ENCODE measurements around the gene DENND2D. TPM values are rescaled to one million over a fixed set of nuclear protein-coding genes. Genes with fewer than 3 reads are reported as not detected.
A peak's percentile ranks its signal among the peaks of the same experiment; 100 is the strongest.

DENND2D gene
- polyA plus RNA-seq, 1 donor (not counting 4 experiments of a cell fraction or from before 2014, with no cell fraction given) = 7.8 TPM

DNA sequence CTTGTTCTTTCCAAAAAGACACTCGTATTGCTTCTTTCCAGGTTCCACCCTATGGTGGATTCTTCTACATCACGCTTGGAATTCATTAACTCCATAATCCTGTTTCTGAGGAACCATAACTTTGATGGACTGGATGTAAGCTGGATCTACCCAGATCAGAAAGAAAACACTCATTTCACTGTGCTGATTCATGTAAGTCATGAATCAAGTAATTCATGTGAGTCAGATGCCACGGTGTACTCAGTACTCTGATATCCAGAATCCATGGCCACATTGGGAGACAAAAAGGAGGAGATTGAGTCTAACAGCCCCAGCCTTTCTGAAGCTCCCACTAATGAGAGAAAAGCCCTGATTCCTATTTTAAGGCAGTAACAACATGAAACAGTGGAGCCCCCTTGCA lies 34.4 kb upstream of the DENND2D start:
- H2AFZ ChIP-seq (ENCODE audit: control insufficient read depth, low read length) = peak overlapping the region; percentile 11
- DNase-seq (ENCODE audit: low read depth, low spot score) = no peak
- no peaks in the 10 kb centered on the region for H3K9me1 ChIP-seq (ENCODE audit: control insufficient read depth, extremely low read depth, insufficient read depth, low read length)
- no peaks in the 10 kb centered on the region for H3K27me3 ChIP-seq (ENCODE audit: control insufficient read depth, extremely low read depth, insufficient read depth, low read length)
- FAIRE-seq = peak; percentile 83
- no peaks in the 10 kb centered on the region for H3K79me2 ChIP-seq (ENCODE audit: control insufficient read depth, insufficient read depth, low read length)
- H4K20me1 ChIP-seq (ENCODE audit: control insufficient read depth, extremely low read depth, insufficient read depth, low read length) = no peaks in the 10 kb centered on the region
- H3K4me3 ChIP-seq (ENCODE audit: control insufficient read depth in 2 of 3, extremely low read depth in 1 of 3, insufficient read depth in 2 of 3, low read depth in 1 of 3, low read length in 3 of 3) = no peak overlapping the region
- no peak overlapping the region for H3K9ac ChIP-seq (ENCODE audit: control insufficient read depth, extremely low read depth, insufficient read depth, low read length)
- dilution Hi-C loops (cut with MboI; ENCODE audit: extremely low pct_ligation_motif_present, low sequenced_read_pairs) = no loop called here
- no peaks in the 10 kb centered on the region for H3K9me3 ChIP-seq (ENCODE audit: control insufficient read depth, low read depth, low read length)
- no peak for TF ChIP-seq EZH2 (IDR thresholded peaks at IDR 0.05; ENCODE audit: low read length)
- TF ChIP-seq, protein P1, sequence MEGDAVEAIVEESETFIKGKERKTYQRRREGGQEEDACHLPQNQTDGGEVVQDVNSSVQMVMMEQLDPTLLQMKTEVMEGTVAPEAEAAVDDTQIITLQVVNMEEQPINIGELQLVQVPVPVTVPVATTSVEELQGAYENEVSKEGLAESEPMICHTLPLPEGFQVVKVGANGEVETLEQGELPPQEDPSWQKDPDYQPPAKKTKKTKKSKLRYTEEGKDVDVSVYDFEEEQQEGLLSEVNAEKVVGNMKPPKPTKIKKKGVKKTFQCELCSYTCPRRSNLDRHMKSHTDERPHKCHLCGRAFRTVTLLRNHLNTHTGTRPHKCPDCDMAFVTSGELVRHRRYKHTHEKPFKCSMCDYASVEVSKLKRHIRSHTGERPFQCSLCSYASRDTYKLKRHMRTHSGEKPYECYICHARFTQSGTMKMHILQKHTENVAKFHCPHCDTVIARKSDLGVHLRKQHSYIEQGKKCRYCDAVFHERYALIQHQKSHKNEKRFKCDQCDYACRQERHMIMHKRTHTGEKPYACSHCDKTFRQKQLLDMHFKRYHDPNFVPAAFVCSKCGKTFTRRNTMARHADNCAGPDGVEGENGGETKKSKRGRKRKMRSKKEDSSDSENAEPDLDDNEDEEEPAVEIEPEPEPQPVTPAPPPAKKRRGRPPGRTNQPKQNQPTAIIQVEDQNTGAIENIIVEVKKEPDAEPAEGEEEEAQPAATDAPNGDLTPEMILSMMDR (optimal IDR thresholded peaks at IDR 0.05 in 1 of 3, IDR thresholded peaks at IDR 0.05 in 1 of 3, conservative IDR thresholded peaks at IDR 0.05 in 1 of 3; ENCODE audit: extremely low read depth in 1 of 3, insufficient read depth in 2 of 3, low read length in 3 of 3) = no peak
- no peaks in the 10 kb centered on the region for H3K36me3 ChIP-seq (ENCODE audit: control insufficient read depth in 2 of 2, extremely low read depth in 1 of 2, insufficient read depth in 2 of 2, low read length in 2 of 2)
- H3K4me1 ChIP-seq (ENCODE audit: control insufficient read depth, extremely low read depth, insufficient read depth, low read length) = peaks cover 24% of the 10 kb centered on the region
- H3K27ac ChIP-seq (ENCODE audit: control insufficient read depth, insufficient read depth, low read length) = peak overlapping the region; percentile 64
- H3K4me2 ChIP-seq (ENCODE audit: control insufficient read depth, extremely low read depth, insufficient read depth, low read depth, low read length) = peak overlapping the region; percentile 75

DNA sequence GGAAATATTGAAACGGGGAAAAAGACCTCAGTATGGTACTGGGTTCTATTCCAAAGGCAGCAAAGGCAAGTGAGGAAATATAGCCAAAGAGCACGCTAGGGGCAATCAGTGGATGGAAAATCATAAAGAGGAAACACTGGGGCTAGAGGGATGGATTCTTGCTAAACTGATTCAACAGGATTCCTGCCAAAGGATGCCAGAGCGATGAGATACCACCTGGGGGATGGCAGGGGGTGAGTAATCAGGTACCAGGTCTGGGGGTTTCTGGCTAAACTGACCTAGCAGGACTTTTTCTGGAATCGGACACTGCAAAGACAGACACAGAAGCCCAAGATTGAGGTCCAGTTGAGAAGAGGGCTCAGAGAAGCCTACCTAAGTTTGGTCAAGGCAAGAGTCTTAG lies 33.8 kb upstream of the DENND2D start:
- peak overlapping the region; percentile 64 for H3K27ac ChIP-seq (ENCODE audit: control insufficient read depth, insufficient read depth, low read length)
- no peaks in the 10 kb centered on the region for H3K79me2 ChIP-seq (ENCODE audit: control insufficient read depth, insufficient read depth, low read length)
- dilution Hi-C loops (cut with MboI; ENCODE audit: extremely low pct_ligation_motif_present, low sequenced_read_pairs) = no loop called here
- H3K36me3 ChIP-seq (ENCODE audit: control insufficient read depth in 2 of 2, extremely low read depth in 1 of 2, insufficient read depth in 2 of 2, low read length in 2 of 2) = no peaks in the 10 kb centered on the region
- H3K9me1 ChIP-seq (ENCODE audit: control insufficient read depth, extremely low read depth, insufficient read depth, low read length) = no peaks in the 10 kb centered on the region
- H2AFZ ChIP-seq (ENCODE audit: control insufficient read depth, low read length) = no peak overlapping the region
- TF ChIP-seq, protein P1 (optimal IDR thresholded peaks at IDR 0.05 in 1 of 3, IDR thresholded peaks at IDR 0.05 in 1 of 3, conservative IDR thresholded peaks at IDR 0.05 in 1 of 3; ENCODE audit: extremely low read depth in 1 of 3, insufficient read depth in 2 of 3, low read length in 3 of 3) = no peak
- no peak for TF ChIP-seq EZH2 (IDR thresholded peaks at IDR 0.05; ENCODE audit: low read length)
- no peaks in the 10 kb centered on the region for H4K20me1 ChIP-seq (ENCODE audit: control insufficient read depth, extremely low read depth, insufficient read depth, low read length)
- FAIRE-seq (peak; percentile 94), DNase-seq (ENCODE audit: low read depth, low spot score) (no peak)
- no peaks in the 10 kb centered on the region for H3K9me3 ChIP-seq (ENCODE audit: control insufficient read depth, low read depth, low read length)
- no peak overlapping the region for H3K9ac ChIP-seq (ENCODE audit: control insufficient read depth, extremely low read depth, insufficient read depth, low read length)
- H3K4me2 ChIP-seq (ENCODE audit: control insufficient read depth, extremely low read depth, insufficient read depth, low read depth, low read length) = peak overlapping the region; percentile 75
- peak overlapping the region in 2 of 3 experiments; percentile 1 to 13 for H3K4me3 ChIP-seq (ENCODE audit: control insufficient read depth in 2 of 3, extremely low read depth in 1 of 3, insufficient read depth in 2 of 3, low read depth in 1 of 3, low read length in 3 of 3)
- H3K27me3 ChIP-seq (ENCODE audit: control insufficient read depth, extremely low read depth, insufficient read depth, low read length) = no peaks in the 10 kb centered on the region
- H3K4me1 ChIP-seq (ENCODE audit: control insufficient read depth, extremely low read depth, insufficient read depth, low read length) = peaks cover 24% of the 10 kb centered on the region
